ENCODE results near the gene NT5DC4. TPM values are rescaled to one million over a fixed set of nuclear protein-coding genes. Genes with fewer than 3 reads are reported as not detected.
"Not testable (repeated sequence)": the region's sequence is repeated elsewhere in the genome, so short reads cannot be mapped to it uniquely, and the experiment has no call there.

The NT5DC4 gene
- total RNA-seq, 6 experiments from 2014 or later: not detected

DNA sequence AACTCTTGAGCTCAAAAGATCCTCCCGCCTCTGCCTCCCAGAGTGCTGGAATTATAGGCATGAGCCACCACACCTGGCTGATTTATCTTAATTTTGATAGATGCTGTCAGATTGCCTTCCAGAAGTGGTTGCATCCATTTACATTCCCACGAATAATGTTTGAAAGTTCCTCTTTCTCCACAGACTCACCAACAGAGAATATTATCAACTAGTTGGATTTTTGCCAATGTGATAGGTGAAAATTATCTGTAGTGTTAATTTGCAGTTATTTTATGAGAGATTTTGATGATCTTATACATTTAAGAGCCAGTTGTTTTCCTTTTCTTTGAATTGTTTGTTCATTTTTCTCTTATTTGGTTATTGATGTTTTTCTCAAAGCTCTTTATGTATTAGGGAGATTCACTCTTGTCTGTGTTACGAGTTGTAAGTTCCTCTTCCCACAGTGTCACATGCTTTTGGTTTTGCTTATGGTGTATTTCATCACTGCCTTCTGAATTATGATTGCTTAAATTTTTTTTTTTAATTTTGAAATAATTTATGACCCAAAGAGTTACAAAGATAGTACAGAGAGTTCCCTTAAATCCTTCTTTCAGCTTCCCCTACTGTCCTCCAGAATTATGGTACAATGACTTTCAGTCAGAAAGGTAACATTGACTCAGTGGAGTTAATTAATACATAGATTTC is 20.7 kb upstream of the NT5DC4 start:
- Mint-ChIP-seq H3K4me3 (no peak overlapping the region), H3K27me3 (ENCODE audit: insufficient read depth) (no peaks in the 10 kb centered on the region; the same call in 1 of the 2 replicates), H3K4me1 (ENCODE audit: low read depth) (peaks cover 16% of the 10 kb centered on the region), H3K27ac (no peak overlapping the region), H3K9me3 (no peaks in the 10 kb centered on the region), H3K36me3 (ENCODE audit: low read depth) (no peaks in the 10 kb centered on the region)
- TF ChIP-seq CTCF (IDR thresholded peaks at IDR 0.05): no peak
- no peak for DNase-seq

DNA sequence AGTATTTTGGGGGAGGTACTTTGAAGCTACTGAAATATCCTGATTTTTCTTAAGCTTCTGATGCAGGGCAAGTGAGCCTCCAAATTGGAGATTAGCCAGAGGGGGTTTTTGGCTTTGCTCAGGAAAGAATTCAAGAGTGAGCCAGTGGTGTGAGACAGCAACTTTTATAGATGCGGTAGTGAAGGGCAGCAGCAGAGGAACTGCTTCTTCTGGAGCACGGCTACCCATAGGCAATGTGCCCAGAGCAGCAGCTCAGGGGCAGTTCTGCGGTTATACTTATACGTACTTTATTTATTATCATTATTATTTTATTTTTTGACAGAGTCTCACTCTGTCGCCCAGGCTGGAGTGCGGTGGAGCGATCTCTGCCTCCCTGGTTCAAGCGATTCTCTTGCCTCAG is 19.8 kb upstream of the NT5DC4 start:
- no peak overlapping the region for H3K27ac Mint-ChIP-seq
- H3K27me3 Mint-ChIP-seq (ENCODE audit: insufficient read depth): no peaks in the 10 kb centered on the region; the same call in 1 of the 2 replicates
- H3K4me3 Mint-ChIP-seq: no peak overlapping the region
- H3K4me1 Mint-ChIP-seq (ENCODE audit: low read depth): peaks cover 25% of the 10 kb centered on the region
- no peak for TF ChIP-seq CTCF (IDR thresholded peaks at IDR 0.05)
- no peaks in the 10 kb centered on the region for H3K9me3 Mint-ChIP-seq
- no peaks in the 10 kb centered on the region for H3K36me3 Mint-ChIP-seq (ENCODE audit: low read depth)
- no peak for DNase-seq

DNA sequence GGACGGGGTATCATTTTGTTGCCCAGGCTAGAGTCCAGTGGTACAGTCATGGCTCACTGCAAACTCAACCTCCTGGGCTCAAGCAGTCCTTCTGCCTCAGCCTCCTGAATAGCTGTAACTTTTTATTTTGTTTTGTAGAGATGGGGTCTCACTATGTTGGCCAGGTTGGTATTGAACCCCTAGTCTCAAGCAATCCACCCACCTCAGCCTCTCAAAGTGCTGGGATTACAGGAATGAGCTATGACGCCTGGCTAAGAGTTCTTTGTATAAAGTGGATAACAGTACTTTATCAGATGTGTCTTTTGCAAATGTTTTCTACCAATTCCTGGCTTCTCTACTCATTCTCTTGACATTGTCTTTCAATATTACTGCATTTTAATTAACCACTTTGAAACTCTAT is 17.1 kb upstream of the NT5DC4 start:
- Mint-ChIP-seq H3K9me3 (no peaks in the 10 kb centered on the region), H3K27me3 (ENCODE audit: insufficient read depth) (no peaks in the 10 kb centered on the region; the same call in 1 of the 2 replicates), H3K36me3 (ENCODE audit: low read depth) (no peaks in the 10 kb centered on the region), H3K4me3 (no peak overlapping the region), H3K4me1 (ENCODE audit: low read depth) (peaks cover 41% of the 10 kb centered on the region), H3K27ac (no peak overlapping the region)
- no peak for TF ChIP-seq CTCF (IDR thresholded peaks at IDR 0.05)
- no peak for DNase-seq

GRCh38 chr2:112705575-112705974 is 15.2 kb upstream of the NT5DC4 start:
- Mint-ChIP-seq H3K27ac (peak overlapping the region; percentile 79), H3K27me3 (ENCODE audit: insufficient read depth) (peaks cover 1% of the 10 kb centered on the region; the same call in 1 of the 2 replicates), H3K4me1 (ENCODE audit: low read depth) (peaks cover 41% of the 10 kb centered on the region), H3K4me3 (peak overlapping the region; percentile 50), H3K9me3 (no peaks in the 10 kb centered on the region), H3K36me3 (ENCODE audit: low read depth) (no peaks in the 10 kb centered on the region)
- DNase-seq: peak; percentile 55
- no peak for TF ChIP-seq CTCF (IDR thresholded peaks at IDR 0.05)

DNA sequence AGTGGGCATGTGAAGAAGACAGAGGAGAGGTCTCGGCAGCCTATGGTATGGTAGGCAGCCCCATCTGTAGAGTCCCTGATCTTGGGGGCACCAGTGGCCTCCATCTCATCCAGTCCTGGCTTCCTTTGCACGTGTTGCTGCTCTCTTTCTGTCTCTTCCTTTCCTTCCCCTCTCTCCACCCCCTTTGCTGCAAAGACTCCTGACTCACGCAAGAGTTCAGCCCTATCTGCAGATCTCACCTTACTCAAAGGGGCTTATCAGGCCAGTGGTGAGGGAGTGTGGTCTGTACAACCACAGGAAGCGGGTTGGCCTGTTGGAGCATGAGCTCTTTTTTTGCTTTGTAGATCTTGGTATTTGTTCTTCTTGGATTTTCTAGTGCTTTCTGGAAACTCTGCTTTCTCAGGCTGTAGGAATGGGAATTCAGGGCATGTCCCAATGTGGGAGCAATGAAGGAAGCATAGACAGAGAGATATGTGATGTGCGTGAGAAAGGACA is 14.6 kb upstream of the NT5DC4 start:
- peak overlapping the region; percentile 79 for H3K27ac Mint-ChIP-seq
- DNase-seq: peak; percentile 80

GRCh38 chr2:112706947-112707346 is 13.9 kb upstream of the NT5DC4 start:
- Mint-ChIP-seq H3K27ac (peak overlapping the region; percentile 79), H3K4me1 (ENCODE audit: low read depth) (peaks cover 36% of the 10 kb centered on the region)
- DNase-seq; H3K27me3 Mint-ChIP-seq (ENCODE audit: insufficient read depth); H3K36me3 Mint-ChIP-seq (ENCODE audit: low read depth); H3K9me3 Mint-ChIP-seq; H3K4me3 Mint-ChIP-seq: not testable (repeated sequence)

More for the DNA sequence above, 14.6 kb upstream of the NT5DC4 start:
- no peak for TF ChIP-seq CTCF (IDR thresholded peaks at IDR 0.05)
- Mint-ChIP-seq H3K9me3 (no peaks in the 10 kb centered on the region), H3K36me3 (ENCODE audit: low read depth) (no peaks in the 10 kb centered on the region), H3K4me1 (ENCODE audit: low read depth) (peaks cover 41% of the 10 kb centered on the region), H3K27me3 (ENCODE audit: insufficient read depth) (peaks cover 4% of the 10 kb centered on the region; the same call in 1 of the 2 replicates), H3K4me3 (peak overlapping the region; percentile 50)
